PC-3 (cell line): Measurements from ENCODE around the gene TREX2. TPM values are rescaled to one million over a fixed set of nuclear protein-coding genes. Genes with fewer than 3 reads are reported as not detected.
A peak's percentile ranks its signal among the peaks of the same experiment; 100 is the strongest.

Source experiments
- ATAC-seq: fragments of 200-7000 bp; cut with Tn5 transposase; 2 replicates; pipeline ENCODE4 v1.9.1; 2020; ENCODE audit warnings: mild to moderate bottlenecking, moderate library complexity
- BruUV-seq: library from RNA; stranded (reverse); fragments of 400-500 nt; replicated peaks from 2 replicates; lab custom pipeline; 2021; lab: Mats Ljungman, UMichigan
- CTCF ChIA-PET: fragments of 300-600 bp; sonication (Branson Sonifier 250); formaldehyde crosslinking; loops from one replicate; lab custom pipeline; 2022; ENCODE audit warnings: antibody characterized with exemption; lab: Charles Lee
- POLR2A ChIA-PET: fragments of 300-600 bp; sonication (Branson Sonifier 250); formaldehyde crosslinking; loops from one replicate; lab custom pipeline; 2022; ENCODE audit warnings: antibody characterized with exemption; ENCODE audit not compliant: unreplicated experiment; lab: Charles Lee
- DNase-seq: peaks from one replicate; pipeline ENCODE4 v3.0.0-alpha.2; 2015
- H2AFZ ChIP-seq: fragments of 300-600 bp; sonication (generic); 2 replicates; pipeline ENCODE4 v1.6.0; 2016; ENCODE audit warnings: antibody characterized with exemption, low read length
- H3F3A ChIP-seq: fragments of 300-600 bp; sonication (generic); one replicate; pipeline ENCODE4 v1.6.0; 2017; ENCODE audit warnings: antibody characterized with exemption, low read length, control low read depth, mild to moderate bottlenecking; ENCODE audit not compliant: unreplicated experiment
- H3K27ac ChIP-seq: fragments of 300-600 bp; sonication (generic); 2 replicates; pipeline ENCODE4 v1.5.1; 2016; ENCODE audit warnings: mild to moderate bottlenecking, low read length
- H3K27me3 ChIP-seq: fragments of 300-600 bp; sonication (generic); 2 replicates; pipeline ENCODE4 v1.6.1; 2016; ENCODE audit warnings: low read length, mixed read lengths
- H3K36me3 ChIP-seq: fragments of 300-600 bp; sonication (generic); 2 replicates; pipeline ENCODE4 v1.6.1; 2016; ENCODE audit warnings: low read depth, mixed run types, low read length, mixed read lengths
- H3K4me1 ChIP-seq: fragments of 300-600 bp; sonication (generic); 2 replicates; pipeline ENCODE4 v1.5.1; 2016; ENCODE audit warnings: low read length; ENCODE audit not compliant: insufficient read depth
- H3K4me2 ChIP-seq: fragments of 300-600 bp; sonication (generic); 2 replicates; pipeline ENCODE4 v1.6.0; 2016; ENCODE audit warnings: low read length
- H3K4me3 ChIP-seq: fragments of 300-600 bp; sonication (generic); 2 replicates; pipeline ENCODE4 v1.5.1; 2016; ENCODE audit warnings: mild to moderate bottlenecking, low read length, mixed read lengths
- H3K79me2 ChIP-seq: fragments of 300-600 bp; sonication (generic); 2 replicates; pipeline ENCODE4 v1.6.1; 2017; ENCODE audit warnings: low read length, mixed read lengths
- H3K9ac ChIP-seq: fragments of 300-600 bp; sonication (generic); 2 replicates; pipeline ENCODE4 v1.6.0; 2016; ENCODE audit warnings: mild to moderate bottlenecking, low read length
- H3K9me2 ChIP-seq: fragments of 300-600 bp; sonication (generic); replicated peaks from 2 replicates; pipeline ENCODE4 v1.6.1; 2016; ENCODE audit warnings: mixed run types, low read length, mixed read lengths
- H3K9me3 ChIP-seq: fragments of 300-600 bp; sonication (generic); 2 replicates; pipeline ENCODE4 v1.6.1; 2016; ENCODE audit warnings: low read length, mixed read lengths
- H4K20me1 ChIP-seq: fragments of 300-600 bp; sonication (generic); 2 replicates; pipeline ENCODE4 v1.6.1; 2016; ENCODE audit warnings: low read length, mixed read lengths
- EZH2 ChIP-seq: fragments of 300-600 bp; sonication (generic); IDR thresholded peaks from one replicate; pipeline ENCODE4 v1.6.1; 2017; ENCODE audit warnings: antibody characterized with exemption, mild to moderate bottlenecking, low read length; ENCODE audit not compliant: unreplicated experiment
- EZH2phosphoT487 ChIP-seq: fragments of 300-600 bp; sonication (generic); IDR thresholded peaks from 2 replicates; pipeline ENCODE4 v1.6.1; 2018; ENCODE audit warnings: mild to moderate bottlenecking, antibody characterized with exemption, low read length, borderline replicate concordance
- intact Hi-C: fragments of 100-400 bp; cut with micrococcal nuclease; formaldehyde crosslinking; loops from 2 replicates; pipeline ENCODE4 v1.9.0; 2023
- total RNA-seq: library from RNA; depleted of rRNA; stranded (reverse); fragments of >200 nt; gene quantifications from 2 replicates; pipeline ENCODE4 v1.2.3, GENCODE V29; 2014
- TF ChIP-seq, protein P1 (sequence below): fragments of 300-600 bp; sonication (generic); conservative IDR thresholded peaks from 2 replicates; pipeline ENCODE4 v1.5.1; 2017; ENCODE audit warnings: antibody characterized with exemption, low read depth, mild to moderate bottlenecking, low read length

TREX2 gene
- total RNA-seq, 1 experiment from 2014 or later: 1.4 TPM

DNA sequence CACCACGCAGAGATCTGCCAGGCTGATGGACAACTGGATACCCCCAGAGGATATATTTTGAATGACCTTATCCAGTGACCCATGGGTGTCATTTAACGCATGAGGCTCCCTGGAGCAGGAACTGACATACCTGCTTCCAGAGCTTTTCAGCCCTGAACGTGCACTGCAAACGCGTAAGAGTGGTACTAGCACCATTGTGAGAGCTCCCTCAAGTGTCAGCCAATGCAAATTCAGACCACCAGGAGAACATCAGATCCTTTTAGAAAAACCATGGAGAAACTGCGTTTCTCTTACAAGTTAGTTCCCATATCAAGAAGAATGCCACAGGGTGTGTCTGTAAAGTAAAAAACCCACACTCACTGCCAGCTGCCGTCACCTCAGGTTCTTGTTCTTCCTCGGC is 7.3 kb downstream of the TREX2 start:
- CTCF ChIA-PET: no interaction called here
- no peaks in the 10 kb centered on the region for H3K9me3 ChIP-seq
- no peaks in the 10 kb centered on the region for H3K27me3 ChIP-seq

GRCh38 chrX:153435845-153436244 is 10.0 kb downstream of the TREX2 start:
- ATAC-seq (no peak), DNase-seq (no peak)
- BruUV-seq: no TSS peak
- ChIA-PET POLR2A (no interaction called here), CTCF (no interaction called here)
- Histone ChIP-seq H3K9me3 (no peaks in the 10 kb centered on the region), H3K27me3 (no peaks in the 10 kb centered on the region), H3K27ac (no peak overlapping the region), H3K36me3 (no peaks in the 10 kb centered on the region), H3K9me2 (no peaks in the 10 kb centered on the region), H2AFZ (no peak overlapping the region), H3K9ac (no peak overlapping the region), H3K79me2 (no peaks in the 10 kb centered on the region), H3F3A (no peaks in the 10 kb centered on the region), H3K4me3 (no peak overlapping the region), H4K20me1 (no peaks in the 10 kb centered on the region), H3K4me2 (no peak overlapping the region), H3K4me1 (no peaks in the 10 kb centered on the region)
- TF ChIP-seq, protein P1, sequence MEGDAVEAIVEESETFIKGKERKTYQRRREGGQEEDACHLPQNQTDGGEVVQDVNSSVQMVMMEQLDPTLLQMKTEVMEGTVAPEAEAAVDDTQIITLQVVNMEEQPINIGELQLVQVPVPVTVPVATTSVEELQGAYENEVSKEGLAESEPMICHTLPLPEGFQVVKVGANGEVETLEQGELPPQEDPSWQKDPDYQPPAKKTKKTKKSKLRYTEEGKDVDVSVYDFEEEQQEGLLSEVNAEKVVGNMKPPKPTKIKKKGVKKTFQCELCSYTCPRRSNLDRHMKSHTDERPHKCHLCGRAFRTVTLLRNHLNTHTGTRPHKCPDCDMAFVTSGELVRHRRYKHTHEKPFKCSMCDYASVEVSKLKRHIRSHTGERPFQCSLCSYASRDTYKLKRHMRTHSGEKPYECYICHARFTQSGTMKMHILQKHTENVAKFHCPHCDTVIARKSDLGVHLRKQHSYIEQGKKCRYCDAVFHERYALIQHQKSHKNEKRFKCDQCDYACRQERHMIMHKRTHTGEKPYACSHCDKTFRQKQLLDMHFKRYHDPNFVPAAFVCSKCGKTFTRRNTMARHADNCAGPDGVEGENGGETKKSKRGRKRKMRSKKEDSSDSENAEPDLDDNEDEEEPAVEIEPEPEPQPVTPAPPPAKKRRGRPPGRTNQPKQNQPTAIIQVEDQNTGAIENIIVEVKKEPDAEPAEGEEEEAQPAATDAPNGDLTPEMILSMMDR: no peak
- TF ChIP-seq EZH2phosphoT487 (no peak), EZH2 (no peak)
- intact Hi-C loops: no loop called here

More for the DNA sequence above, 7.3 kb downstream of the TREX2 start:
- POLR2A ChIA-PET: no interaction called here
- intact Hi-C loops: no loop called here
- Histone ChIP-seq H3K4me2 (no peak overlapping the region), H3K9ac (no peak overlapping the region), H2AFZ (no peak overlapping the region), H3K36me3 (no peaks in the 10 kb centered on the region), H3F3A (no peaks in the 10 kb centered on the region), H3K4me1 (peaks cover 2% of the 10 kb centered on the region; the same call in 1 of the 2 replicates), H3K4me3 (no peak overlapping the region), H4K20me1 (no peaks in the 10 kb centered on the region), H3K9me2 (no peaks in the 10 kb centered on the region), H3K27ac (no peak overlapping the region), H3K79me2 (no peaks in the 10 kb centered on the region)
- DNase-seq: no peak
- BruUV-seq: no TSS peak
- no peak for ATAC-seq
- TF ChIP-seq, protein P1: peak; percentile 36; the same call in 1 of the 2 replicates
- TF ChIP-seq EZH2phosphoT487: no peak

GRCh38 chrX:153434801-153435200 is 11.1 kb downstream of the TREX2 start:
- H4K20me1 ChIP-seq: no peaks in the 10 kb centered on the region
- H3K9me2 ChIP-seq: no peaks in the 10 kb centered on the region
- H3K4me2 ChIP-seq: no peak overlapping the region
- H3F3A ChIP-seq: no peaks in the 10 kb centered on the region
- H3K27ac ChIP-seq: no peak overlapping the region
- H3K9me3 ChIP-seq: no peaks in the 10 kb centered on the region
- no peak overlapping the region for H2AFZ ChIP-seq
- BruUV-seq: no TSS peak
- DNase-seq (no peak), ATAC-seq (no peak)
- H3K9ac ChIP-seq: no peak overlapping the region
- H3K27me3 ChIP-seq: no peaks in the 10 kb centered on the region
- H3K4me1 ChIP-seq: no peaks in the 10 kb centered on the region
- intact Hi-C loops: no loop called here
- CTCF ChIA-PET: no interaction called here
- no peak overlapping the region for H3K4me3 ChIP-seq
- no peaks in the 10 kb centered on the region for H3K79me2 ChIP-seq
- TF ChIP-seq, protein P1: no peak
- no peak for TF ChIP-seq EZH2phosphoT487
- TF ChIP-seq EZH2: no peak
- no peaks in the 10 kb centered on the region for H3K36me3 ChIP-seq
- POLR2A ChIA-PET: no interaction called here
